GM10248 (cell line): Measurements from ENCODE around the gene KATNAL2.
A peak's percentile ranks its signal among the peaks of the same experiment; 100 is the strongest.

Experiments
- CTCF ChIA-PET: fragments of 300-600 bp; sonication (Branson Sonifier 250); formaldehyde crosslinking; extraction: SDS; loops from one replicate; lab custom pipeline; 2021; ENCODE audit warnings: antibody characterized with exemption; lab: Yijun Ruan, JAX
- POLR2A ChIA-PET: fragments of 350-650 bp; sonication (Branson Sonifier 250); formaldehyde crosslinking; extraction: SDS; loops from one replicate; lab custom pipeline; 2020; ENCODE audit warnings: antibody characterized with exemption; lab: Yijun Ruan, JAX
- DNase-seq: peaks from one replicate; pipeline ENCODE4 v3.0.0; 2012; ENCODE audit errors: extremely low spot score
- CTCF ChIP-seq: IDR thresholded peaks from 2 replicates; pipeline ENCODE4 v1.5.1; 2012; ENCODE audit warnings: mild to moderate bottlenecking, low read depth; ENCODE audit errors: extremely low read depth, missing control alignments, control extremely low read depth

The KATNAL2 gene

GRCh38 chr18:47149457-47150028 is 232.1 kb downstream of the KATNAL2 start:
- no peak for TF ChIP-seq CTCF
- POLR2A ChIA-PET: interaction anchor here (1.1 kb wide), 1 partner anchor 10 kb away, joined by 3 read pairs; no protein-coding TSS in a partner anchor
- CTCF ChIA-PET: interaction anchor here (0.8 to 1.8 kb wide), 9 partner anchors 14 to 60 kb away, joined by 3 to 7 read pairs (median 3); no protein-coding TSS in a partner anchor

GRCh38 chr18:47150029-47150823 is 232.8 kb downstream of the KATNAL2 start, which contains the start of gene HDHD2:
Gene HDHD2, minus strand, starts transcription at chr18:47150500. Its CDS starts 14,061 bp downstream, at chr18:47136439.
- no peak for TF ChIP-seq CTCF
- ChIA-PET POLR2A (interaction anchor here (0.5 to 1.5 kb wide), 3 partner anchors 10 to 781 kb away, joined by 3 to 5 read pairs (median 3); no protein-coding TSS in a partner anchor), CTCF (interaction anchor here (0.6 to 1.8 kb wide), 11 partner anchors 12 to 61 kb away, joined by 3 to 7 read pairs (median 3); no protein-coding TSS in a partner anchor)
- peak; percentile 88 for DNase-seq

More at GRCh38 chr18:47149457-47150028, 232.1 kb downstream of the KATNAL2 start:
- no peak for DNase-seq

- no peak for DNase-seq
- POLR2A ChIA-PET: interaction anchor here (0.5 to 1.5 kb wide), 3 partner anchors 9 to 780 kb away, joined by 3 to 5 read pairs (median 3); no protein-coding TSS in a partner anchor
- CTCF ChIA-PET: interaction anchor here (0.6 to 1.8 kb wide), 9 partner anchors 12 to 61 kb away, joined by 3 to 7 read pairs (median 3); no protein-coding TSS in a partner anchor
- no peak for TF ChIP-seq CTCF
Measured at GRCh38 chr18:47150824-47151366, 233.5 kb downstream of the KATNAL2 start.

GRCh38 chr18:47151439-47151838 is 234.0 kb downstream of the KATNAL2 start:
- CTCF ChIA-PET: interaction anchor here (1.5 to 1.8 kb wide), 3 partner anchors 17 to 44 kb away, joined by 3 to 6 read pairs (median 3); no protein-coding TSS in a partner anchor
- POLR2A ChIA-PET: interaction anchor here (1.5 kb wide), 1 partner anchor 20 kb away, joined by 3 read pairs; no protein-coding TSS in a partner anchor
- TF ChIP-seq CTCF: no peak
- DNase-seq: no peak
